HEK293 (cell line): Measurements from ENCODE around the gene EPAS1.

Experiments used
- CTCF ChIP-seq: fragments of 450-650 bp; formaldehyde crosslinking; IDR thresholded peaks from 2 replicates; pipeline ENCODE4 v1.5.1; 2016; ENCODE audit warnings: missing biosample characterization, missing genetic modification characterization
- ZNF48 ChIP-seq: fragments of 450-650 bp; formaldehyde crosslinking; IDR thresholded peaks from 2 replicates; pipeline ENCODE4 v1.5.1; 2016; ENCODE audit warnings: missing biosample characterization, missing genetic modification characterization

DNA sequence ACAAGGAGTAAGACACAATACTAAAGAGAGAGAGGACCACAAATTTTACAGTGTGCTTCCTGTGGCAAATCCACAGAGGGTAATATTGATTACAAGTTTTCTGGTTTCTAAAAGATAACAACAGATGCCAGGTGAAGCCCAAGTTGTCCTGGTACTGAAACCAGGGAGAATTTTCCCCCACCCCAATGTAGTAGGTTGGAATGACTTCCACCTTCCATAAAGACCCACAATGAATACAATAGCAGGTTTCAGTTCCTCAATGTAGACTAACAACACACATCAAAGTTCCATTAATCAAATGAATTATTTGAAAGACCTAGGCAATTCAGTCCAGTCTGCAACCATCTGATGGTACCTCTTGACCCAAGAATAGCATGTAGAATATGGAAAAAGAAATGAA, 138.1 kb downstream of the EPAS1 start:
- TF ChIP-seq ZNF48 (tag by site-specific recombination) (no peak), CTCF (tag by site-specific recombination) (no peak)
